WTC11 (cell line): ENCODE measurements around the gene DARS1.

ENCODE experiments used
- ETV6 ChIP-seq: sonication (generic); formaldehyde crosslinking; IDR thresholded peaks from 2 replicates; pipeline ENCODE4 v1.8.1; 2022; ENCODE audit warnings: mild to moderate bottlenecking, missing genetic modification reagents
- FOXP1 ChIP-seq: sonication (generic); formaldehyde crosslinking; IDR thresholded peaks from 2 replicates; pipeline ENCODE4 v1.8.0; 2022; ENCODE audit warnings: missing genetic modification reagents, mild to moderate bottlenecking, moderate library complexity, borderline replicate concordance
- KAT7 ChIP-seq: sonication (generic); formaldehyde crosslinking; IDR thresholded peaks from 2 replicates; pipeline ENCODE4 v1.8.1; 2023; ENCODE audit warnings: missing genetic modification reagents, mild to moderate bottlenecking, borderline replicate concordance
- MYBL2 ChIP-seq: sonication (generic); formaldehyde crosslinking; IDR thresholded peaks from 2 replicates; pipeline ENCODE4 v1.8.1; 2023; ENCODE audit warnings: mild to moderate bottlenecking, moderate library complexity, missing genetic modification reagents
- NFE2L1 ChIP-seq: sonication (generic); formaldehyde crosslinking; IDR thresholded peaks from 2 replicates; pipeline ENCODE4 v1.8.1; 2023; ENCODE audit warnings: missing genetic modification reagents
- TEAD1 ChIP-seq: sonication (generic); formaldehyde crosslinking; IDR thresholded peaks from 2 replicates; pipeline ENCODE4 v1.8.0; 2022; ENCODE audit warnings: mild to moderate bottlenecking, missing genetic modification reagents
- ZBTB21 ChIP-seq: sonication (generic); formaldehyde crosslinking; IDR thresholded peaks from 2 replicates; pipeline ENCODE4 v1.8.1; 2023; ENCODE audit warnings: mild to moderate bottlenecking, missing genetic modification reagents, borderline replicate concordance
- ZNF121 ChIP-seq: sonication (generic); formaldehyde crosslinking; IDR thresholded peaks from 2 replicates; pipeline ENCODE4 v1.8.0; 2023; ENCODE audit warnings: missing genetic modification reagents
- TF ChIP-seq, protein P1 (sequence below): fragments of 200-600 bp; IDR thresholded peaks from 2 replicates; pipeline ENCODE4 v1.8.0; 2022; ENCODE audit warnings: antibody characterized with exemption
- TF ChIP-seq, protein P2 (sequence below): sonication (generic); formaldehyde crosslinking; IDR thresholded peaks from 2 replicates; pipeline ENCODE4 v1.8.1; 2023; ENCODE audit warnings: mild to moderate bottlenecking, missing genetic modification reagents, moderate library complexity
- TF ChIP-seq, protein P3 (sequence below): sonication (generic); formaldehyde crosslinking; IDR thresholded peaks from 2 replicates; pipeline ENCODE4 v1.8.1; 2022; ENCODE audit warnings: low read depth, mild to moderate bottlenecking, moderate library complexity, missing genetic modification reagents, borderline replicate concordance

DNA sequence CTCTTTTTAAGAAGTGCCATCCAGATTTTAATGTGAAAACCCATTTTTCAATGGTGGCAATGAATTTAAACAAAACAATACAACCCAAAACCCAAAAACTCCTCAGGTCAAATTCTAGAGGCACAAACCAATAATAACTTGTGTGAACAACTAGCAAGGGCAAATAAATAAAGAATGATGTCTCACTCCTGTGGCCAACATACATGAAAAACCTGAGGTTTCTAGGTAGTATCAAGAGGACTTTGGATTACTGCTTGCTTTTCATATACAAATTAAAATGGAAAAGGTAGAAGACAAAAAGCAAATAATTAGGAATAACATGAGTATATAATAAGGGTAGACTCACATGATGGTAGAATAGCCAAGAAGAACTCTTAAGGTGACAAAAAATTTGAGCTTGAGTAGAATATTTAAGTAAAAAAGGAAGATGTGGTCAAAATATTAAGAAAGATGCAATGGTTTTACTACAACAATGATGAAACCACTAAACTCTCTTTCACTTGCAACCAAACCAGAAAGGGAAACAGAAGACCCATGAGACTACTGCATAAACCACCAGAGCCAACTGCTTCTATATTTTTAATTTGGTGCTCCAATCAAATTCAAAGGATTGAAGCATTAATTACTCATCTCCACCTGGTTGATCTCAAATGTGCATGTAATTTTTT, 53.5 kb downstream of the DARS1 start:
- TF ChIP-seq ZNF121 (CRISPR knock-in tag) (no peak), TEAD1 (CRISPR knock-in tag) (no peak), KAT7 (CRISPR knock-in tag) (no peak), ETV6 (CRISPR knock-in tag) (no peak), ZBTB21 (CRISPR knock-in tag) (no peak), NFE2L1 (CRISPR knock-in tag) (no peak), FOXP1 (CRISPR knock-in tag) (no peak), MYBL2 (CRISPR knock-in tag) (no peak)
- TF ChIP-seq, protein P1, sequence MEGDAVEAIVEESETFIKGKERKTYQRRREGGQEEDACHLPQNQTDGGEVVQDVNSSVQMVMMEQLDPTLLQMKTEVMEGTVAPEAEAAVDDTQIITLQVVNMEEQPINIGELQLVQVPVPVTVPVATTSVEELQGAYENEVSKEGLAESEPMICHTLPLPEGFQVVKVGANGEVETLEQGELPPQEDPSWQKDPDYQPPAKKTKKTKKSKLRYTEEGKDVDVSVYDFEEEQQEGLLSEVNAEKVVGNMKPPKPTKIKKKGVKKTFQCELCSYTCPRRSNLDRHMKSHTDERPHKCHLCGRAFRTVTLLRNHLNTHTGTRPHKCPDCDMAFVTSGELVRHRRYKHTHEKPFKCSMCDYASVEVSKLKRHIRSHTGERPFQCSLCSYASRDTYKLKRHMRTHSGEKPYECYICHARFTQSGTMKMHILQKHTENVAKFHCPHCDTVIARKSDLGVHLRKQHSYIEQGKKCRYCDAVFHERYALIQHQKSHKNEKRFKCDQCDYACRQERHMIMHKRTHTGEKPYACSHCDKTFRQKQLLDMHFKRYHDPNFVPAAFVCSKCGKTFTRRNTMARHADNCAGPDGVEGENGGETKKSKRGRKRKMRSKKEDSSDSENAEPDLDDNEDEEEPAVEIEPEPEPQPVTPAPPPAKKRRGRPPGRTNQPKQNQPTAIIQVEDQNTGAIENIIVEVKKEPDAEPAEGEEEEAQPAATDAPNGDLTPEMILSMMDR: no peak
- TF ChIP-seq, protein P2, sequence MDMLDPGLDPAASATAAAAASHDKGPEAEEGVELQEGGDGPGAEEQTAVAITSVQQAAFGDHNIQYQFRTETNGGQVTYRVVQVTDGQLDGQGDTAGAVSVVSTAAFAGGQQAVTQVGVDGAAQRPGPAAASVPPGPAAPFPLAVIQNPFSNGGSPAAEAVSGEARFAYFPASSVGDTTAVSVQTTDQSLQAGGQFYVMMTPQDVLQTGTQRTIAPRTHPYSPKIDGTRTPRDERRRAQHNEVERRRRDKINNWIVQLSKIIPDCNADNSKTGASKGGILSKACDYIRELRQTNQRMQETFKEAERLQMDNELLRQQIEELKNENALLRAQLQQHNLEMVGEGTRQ: no peak
- TF ChIP-seq, protein P3, sequence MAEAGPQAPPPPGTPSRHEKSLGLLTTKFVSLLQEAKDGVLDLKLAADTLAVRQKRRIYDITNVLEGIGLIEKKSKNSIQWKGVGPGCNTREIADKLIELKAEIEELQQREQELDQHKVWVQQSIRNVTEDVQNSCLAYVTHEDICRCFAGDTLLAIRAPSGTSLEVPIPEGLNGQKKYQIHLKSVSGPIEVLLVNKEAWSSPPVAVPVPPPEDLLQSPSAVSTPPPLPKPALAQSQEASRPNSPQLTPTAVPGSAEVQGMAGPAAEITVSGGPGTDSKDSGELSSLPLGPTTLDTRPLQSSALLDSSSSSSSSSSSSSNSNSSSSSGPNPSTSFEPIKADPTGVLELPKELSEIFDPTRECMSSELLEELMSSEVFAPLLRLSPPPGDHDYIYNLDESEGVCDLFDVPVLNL (CRISPR knock-in tag): no peak
